ENCODE data around the gene HDLBP. TPM values are rescaled to one million over a fixed set of nuclear protein-coding genes. Genes with fewer than 3 reads are reported as not detected.
"Not testable (repeated sequence)": the region's sequence is repeated elsewhere in the genome, so short reads cannot be mapped to it uniquely, and the experiment has no call there.

Gene HDLBP
- total RNA-seq, 1 donor from 2014 or later = 270 TPM

DNA sequence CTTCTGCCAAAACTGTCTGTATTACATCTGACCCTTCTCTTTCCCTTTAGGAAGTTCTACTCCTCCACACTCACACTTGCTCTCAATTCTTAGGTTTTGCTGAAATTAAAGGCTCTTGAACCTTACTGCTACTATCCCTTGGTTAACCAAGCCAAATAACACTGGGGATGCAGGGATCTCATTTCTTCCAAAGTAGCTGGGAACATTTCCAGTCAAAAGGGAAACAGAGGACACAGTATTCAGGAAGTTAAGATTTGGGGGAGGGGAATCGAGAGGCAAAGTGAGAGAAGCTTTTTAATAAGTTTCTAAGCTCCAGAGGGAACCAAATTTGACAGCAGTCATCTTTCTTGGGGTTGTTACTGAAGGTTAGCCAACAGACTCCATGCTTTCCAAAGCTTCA is 6.4 kb upstream of the HDLBP start:
- intact Hi-C loops (cut with micrococcal nuclease) = no loop called here
- peaks cover 69% of the 10 kb centered on the region for H3K4me1 Mint-ChIP-seq (ENCODE audit: low read depth)
- H3K27me3 Mint-ChIP-seq (ENCODE audit: insufficient read depth) = no peaks in the 10 kb centered on the region
- no peak overlapping the region for H3K27ac Mint-ChIP-seq
- H3K4me3 Mint-ChIP-seq = no peak overlapping the region
- H3K36me3 Mint-ChIP-seq (ENCODE audit: low read depth) = peaks cover 48% of the 10 kb centered on the region
- no peaks in the 10 kb centered on the region for H3K9me3 Mint-ChIP-seq
- DNase-seq (ENCODE audit: low spot score) = no peak

DNA sequence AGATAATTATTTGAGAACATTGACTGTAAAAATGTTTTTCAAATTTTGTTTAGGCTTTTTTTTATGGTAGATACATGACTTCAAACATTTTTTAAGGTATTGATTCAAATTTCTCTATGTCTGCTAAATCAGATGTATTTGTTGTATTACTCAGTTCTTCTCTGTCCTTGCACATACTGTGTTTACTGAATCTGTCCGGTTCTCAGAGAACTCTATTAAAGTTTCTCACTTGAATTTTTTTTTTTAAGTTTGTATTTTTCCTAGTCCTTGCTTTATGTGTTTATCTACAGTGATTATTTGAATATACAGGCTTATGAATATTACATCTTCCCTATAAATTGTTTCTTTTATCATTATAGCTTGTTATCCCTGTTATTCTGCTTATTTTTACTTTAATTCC is 5.6 kb upstream of the HDLBP start:
- peaks cover 47% of the 10 kb centered on the region for H3K36me3 Mint-ChIP-seq (ENCODE audit: low read depth)
- peak overlapping the region; percentile 23 for H3K4me3 Mint-ChIP-seq
- peaks cover 71% of the 10 kb centered on the region for H3K4me1 Mint-ChIP-seq (ENCODE audit: low read depth)
- intact Hi-C loops (cut with micrococcal nuclease) = no loop called here
- H3K9me3 Mint-ChIP-seq = no peaks in the 10 kb centered on the region
- peak overlapping the region; percentile 50 for H3K27ac Mint-ChIP-seq
- DNase-seq (ENCODE audit: low spot score) = no peak
- H3K27me3 Mint-ChIP-seq (ENCODE audit: insufficient read depth) = no peaks in the 10 kb centered on the region

DNA sequence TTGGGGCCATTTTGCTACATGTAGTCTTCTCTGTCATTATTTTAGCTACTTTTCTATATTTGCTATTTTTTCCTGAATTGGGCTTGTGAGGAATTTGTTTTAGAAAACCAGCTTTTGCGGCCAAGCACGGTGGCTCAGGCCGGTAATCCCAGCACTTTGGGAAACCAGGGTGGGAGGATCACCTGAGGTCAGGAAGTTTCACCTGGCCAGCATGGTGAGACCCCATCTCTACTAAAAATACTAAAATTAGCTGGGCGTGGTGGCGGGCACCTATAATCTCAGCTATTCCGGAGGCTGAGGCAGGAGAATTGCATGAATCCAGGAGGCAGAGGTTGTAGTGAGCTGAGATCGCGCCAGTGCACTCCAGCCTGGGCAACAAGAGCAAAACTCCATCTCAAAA is 4.9 kb upstream of the HDLBP start:
- peaks cover 70% of the 10 kb centered on the region for H3K4me1 Mint-ChIP-seq (ENCODE audit: low read depth)
- H3K36me3 Mint-ChIP-seq (ENCODE audit: low read depth) = peaks cover 46% of the 10 kb centered on the region
- peak overlapping the region; percentile 8 for H3K27ac Mint-ChIP-seq
- no peak overlapping the region for H3K4me3 Mint-ChIP-seq
- H3K27me3 Mint-ChIP-seq (ENCODE audit: insufficient read depth) = peaks cover 2% of the 10 kb centered on the region
- H3K9me3 Mint-ChIP-seq = no peaks in the 10 kb centered on the region
- no peak for DNase-seq (ENCODE audit: low spot score)
- intact Hi-C loops (cut with micrococcal nuclease) = no loop called here

GRCh38 chr2:241318830-241319229 is 3.4 kb upstream of the HDLBP start:
- intact Hi-C loops (cut with micrococcal nuclease) = loop anchor here (5.0 kb wide), 2 partner anchors 123 to 487 kb away; no protein-coding TSS in a partner anchor
- H3K9me3 Mint-ChIP-seq; H3K4me3 Mint-ChIP-seq; H3K27me3 Mint-ChIP-seq (ENCODE audit: insufficient read depth); H3K27ac Mint-ChIP-seq; DNase-seq (ENCODE audit: low spot score): not testable (repeated sequence)
- peaks cover 61% of the 10 kb centered on the region for H3K4me1 Mint-ChIP-seq (ENCODE audit: low read depth)
- peaks cover 41% of the 10 kb centered on the region for H3K36me3 Mint-ChIP-seq (ENCODE audit: low read depth)

- Mint-ChIP-seq H3K4me1 (ENCODE audit: low read depth) (peaks cover 71% of the 10 kb centered on the region), H3K27me3 (ENCODE audit: insufficient read depth) (peaks cover 2% of the 10 kb centered on the region), H3K36me3 (ENCODE audit: low read depth) (peaks cover 42% of the 10 kb centered on the region), H3K4me3 (peak overlapping the region; percentile 100), H3K27ac (peak overlapping the region; percentile 99), H3K9me3 (no peaks in the 10 kb centered on the region)
- intact Hi-C loops (cut with micrococcal nuclease) = loop anchor here (5.0 kb wide), 2 partner anchors 125 to 485 kb away; no protein-coding TSS in a partner anchor
- DNase-seq (ENCODE audit: low spot score) = no peak
These were observed 1.9 kb upstream of the HDLBP start for GRCh38 chr2:241317391-241317790.

- H3K36me3 Mint-ChIP-seq (ENCODE audit: low read depth) = peaks cover 43% of the 10 kb centered on the region
- no peaks in the 10 kb centered on the region for H3K9me3 Mint-ChIP-seq
- H3K4me1 Mint-ChIP-seq (ENCODE audit: low read depth) = peaks cover 74% of the 10 kb centered on the region
- DNase-seq (ENCODE audit: low spot score) = no peak
- H3K27me3 Mint-ChIP-seq (ENCODE audit: insufficient read depth) = peaks cover 2% of the 10 kb centered on the region
- peak overlapping the region; percentile 99 for H3K27ac Mint-ChIP-seq
- peak overlapping the region; percentile 100 for H3K4me3 Mint-ChIP-seq
- intact Hi-C loops (cut with micrococcal nuclease) = loop anchor here (5.0 kb wide), 2 partner anchors 125 to 485 kb away; no protein-coding TSS in a partner anchor
These were observed 1.4 kb upstream of the HDLBP start for GRCh38 chr2:241316825-241317224.

GRCh38 chr2:241315879-241316631 is 583 bp upstream of the HDLBP start, which contains the start of gene SEPTIN2:
TSS of gene SEPTIN2 (plus strand) at chr2:241315925. CDS start at chr2:241324233, 8,308 bp downstream.
- H3K27ac Mint-ChIP-seq = peak within 1 kb of the TSS; percentile 100
- peaks cover 2% of the 10 kb centered on the region for H3K27me3 Mint-ChIP-seq (ENCODE audit: insufficient read depth)
- no peaks in the 10 kb centered on the region for H3K9me3 Mint-ChIP-seq
- intact Hi-C loops (cut with micrococcal nuclease) = loop anchor here (1.0 to 5.0 kb wide), 15 partner anchors 20 to 755 kb away; partner anchors contain the start of genes ATG4B, D2HGDH, DTYMK and FARP2
- peak; percentile 74 for DNase-seq (ENCODE audit: low spot score)
- peak within 1 kb of the TSS; percentile 100 for H3K4me3 Mint-ChIP-seq
- H3K4me1 Mint-ChIP-seq (ENCODE audit: low read depth) = peaks cover 74% of the 10 kb centered on the region
- H3K36me3 Mint-ChIP-seq (ENCODE audit: low read depth) = peaks cover 43% of the 10 kb centered on the region

- H3K4me1 Mint-ChIP-seq (ENCODE audit: low read depth) = peaks cover 74% of the 10 kb centered on the region
- peak overlapping the region; percentile 100 for H3K4me3 Mint-ChIP-seq
- peaks cover 38% of the 10 kb centered on the region for H3K36me3 Mint-ChIP-seq (ENCODE audit: low read depth)
- peak overlapping the region; percentile 82 for H3K27ac Mint-ChIP-seq
- no peaks in the 10 kb centered on the region for H3K9me3 Mint-ChIP-seq
- intact Hi-C loops (cut with micrococcal nuclease) = loop anchor here (1.0 to 5.0 kb wide), 15 partner anchors 22 to 753 kb away; partner anchors contain the start of genes ATG4B, D2HGDH, DTYMK and FARP2
- DNase-seq (ENCODE audit: low spot score) = no peak
- peaks cover 2% of the 10 kb centered on the region for H3K27me3 Mint-ChIP-seq (ENCODE audit: insufficient read depth)
These were observed 1.0 kb downstream of the HDLBP start for GRCh38 chr2:241314226-241315092.

GRCh38 chr2:241313543-241314095 is 1.9 kb downstream of the HDLBP start:
- H3K4me1 Mint-ChIP-seq (ENCODE audit: low read depth) = peaks cover 73% of the 10 kb centered on the region
- DNase-seq (ENCODE audit: low spot score) = no peak
- H3K9me3 Mint-ChIP-seq = no peaks in the 10 kb centered on the region
- intact Hi-C loops (cut with micrococcal nuclease) = loop anchor here (2.0 kb wide), 1 partner anchor 211 kb away; the partner anchor contains the start of gene MTERF4
- H3K36me3 Mint-ChIP-seq (ENCODE audit: low read depth) = peaks cover 38% of the 10 kb centered on the region
- H3K27me3 Mint-ChIP-seq (ENCODE audit: insufficient read depth) = peaks cover 2% of the 10 kb centered on the region
- peak overlapping the region; percentile 100 for H3K4me3 Mint-ChIP-seq
- peak overlapping the region; percentile 37 for H3K27ac Mint-ChIP-seq

DNA sequence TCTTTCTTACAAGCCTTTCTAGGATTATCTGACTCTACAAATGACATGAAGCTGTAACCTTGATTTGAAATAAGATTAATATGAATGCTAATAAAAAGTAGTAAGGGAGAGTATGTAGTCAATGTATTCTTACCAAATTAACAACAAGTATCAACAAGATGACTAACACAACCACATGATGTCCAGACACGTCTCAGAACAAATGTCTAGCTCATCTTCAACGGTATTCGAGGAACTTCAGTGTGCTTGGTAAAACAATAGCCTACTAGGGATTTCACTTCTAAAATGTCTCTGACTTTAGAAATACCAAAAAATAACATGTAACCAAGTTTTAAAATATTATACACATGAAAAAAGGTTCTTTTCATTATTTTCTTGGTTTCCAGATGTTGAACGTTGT is 3.4 kb downstream of the HDLBP start:
- H3K9me3 Mint-ChIP-seq = no peaks in the 10 kb centered on the region
- intact Hi-C loops (cut with micrococcal nuclease) = no loop called here
- peaks cover 59% of the 10 kb centered on the region for H3K4me1 Mint-ChIP-seq (ENCODE audit: low read depth)
- H3K36me3 Mint-ChIP-seq (ENCODE audit: low read depth) = peaks cover 27% of the 10 kb centered on the region
- peak overlapping the region; percentile 13 for H3K4me3 Mint-ChIP-seq
- no peak for DNase-seq (ENCODE audit: low spot score)
- H3K27ac Mint-ChIP-seq = no peak overlapping the region
- H3K27me3 Mint-ChIP-seq (ENCODE audit: insufficient read depth) = peaks cover 2% of the 10 kb centered on the region

- H3K4me1 Mint-ChIP-seq (ENCODE audit: low read depth) = peaks cover 55% of the 10 kb centered on the region
- no peaks in the 10 kb centered on the region for H3K9me3 Mint-ChIP-seq
- peak overlapping the region; percentile 70 for H3K27ac Mint-ChIP-seq
- intact Hi-C loops (cut with micrococcal nuclease) = no loop called here
- no peak overlapping the region for H3K4me3 Mint-ChIP-seq
- DNase-seq (ENCODE audit: low spot score) = no peak
- peaks cover 2% of the 10 kb centered on the region for H3K27me3 Mint-ChIP-seq (ENCODE audit: insufficient read depth)
- peaks cover 22% of the 10 kb centered on the region for H3K36me3 Mint-ChIP-seq (ENCODE audit: low read depth)
These were observed 4.4 kb downstream of the HDLBP start for GRCh38 chr2:241310917-241311566.

DNA sequence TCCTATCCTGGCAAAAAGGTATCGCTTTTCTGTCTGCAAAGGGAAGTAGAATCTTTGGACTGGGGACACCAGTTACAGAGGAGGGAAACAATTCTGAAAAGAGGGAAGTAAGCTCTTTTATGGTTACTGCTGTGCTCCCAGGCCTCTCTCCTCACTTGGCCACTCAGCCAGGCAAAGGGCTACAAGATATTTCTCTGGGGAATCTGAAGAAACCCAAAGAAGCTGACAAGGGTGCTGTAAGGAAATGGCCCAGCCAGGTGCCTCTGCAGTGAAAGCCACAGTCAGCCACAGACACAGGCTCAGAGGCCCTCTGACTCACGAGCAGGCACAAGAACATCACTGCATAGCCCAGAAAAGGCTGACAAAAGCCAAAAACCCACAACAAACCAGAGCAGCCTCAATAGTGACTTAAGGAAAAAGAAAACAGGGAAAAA is 5.8 kb downstream of the HDLBP start:
- H3K4me3 Mint-ChIP-seq = peak overlapping the region; percentile 74
- no peaks in the 10 kb centered on the region for H3K27me3 Mint-ChIP-seq (ENCODE audit: insufficient read depth)
- peak; percentile 57 for DNase-seq (ENCODE audit: low spot score)
- H3K36me3 Mint-ChIP-seq (ENCODE audit: low read depth) = peaks cover 22% of the 10 kb centered on the region
- peak overlapping the region; percentile 83 for H3K27ac Mint-ChIP-seq
- intact Hi-C loops (cut with micrococcal nuclease) = no loop called here
- H3K9me3 Mint-ChIP-seq = no peaks in the 10 kb centered on the region
- H3K4me1 Mint-ChIP-seq (ENCODE audit: low read depth) = peaks cover 63% of the 10 kb centered on the region

All from activated T-helper 1 cell treated with anti-CD3 and anti-CD28 coated beads, Interleukin-12 subunit alpha, Interleukin-12 subunit beta, Interleukin-2, Interleukin-4 antibody, amounts not matched to agents 30 ng/mL and 10 ng/mL and 1 ng/mL, durations not matched to agents 14 hours and 24 hours and 36 hours (primary cell).